Measurements from ENCODE around the gene TERB2.
"Not testable (repeated sequence)": the region's sequence is repeated elsewhere in the genome, so short reads cannot be mapped to it uniquely, and the experiment has no call there.

TERB2 gene, protein sequence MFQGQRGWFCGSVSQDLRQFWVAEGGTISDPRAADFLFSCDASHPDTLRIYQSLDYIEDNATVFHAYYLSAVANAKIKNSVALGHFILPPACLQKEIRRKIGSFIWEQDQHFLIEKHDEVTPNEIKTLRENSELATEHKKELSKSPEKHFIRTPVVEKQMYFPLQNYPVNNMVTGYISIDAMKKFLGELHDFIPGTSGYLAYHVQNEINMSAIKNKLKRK
- 0 to 0.15 (median 0) reads per million in 4 donors for total RNA-seq

DNA sequence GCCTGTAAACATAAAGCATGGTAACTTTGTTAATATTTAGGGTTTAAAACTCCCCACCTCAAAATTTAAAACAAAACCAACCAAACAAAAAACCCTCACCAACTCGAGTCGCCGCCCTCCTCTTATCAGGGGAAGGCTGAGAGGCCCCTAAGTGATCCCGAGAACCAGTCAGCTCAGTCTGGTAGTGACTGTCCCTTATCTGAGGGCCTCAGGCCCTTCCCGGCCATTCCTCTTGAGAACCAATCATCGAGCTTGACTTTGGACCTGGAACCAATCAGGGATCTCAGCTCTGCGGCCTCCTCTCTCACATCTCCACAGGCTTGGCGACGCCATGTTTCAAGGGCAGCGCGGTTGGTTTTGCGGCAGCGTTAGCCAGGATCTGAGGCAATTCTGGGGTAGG is at the start of gene TERB2:
Gene TERB2 (plus strand): TSS at position 300 of the 400 bp plus-strand sequence. CDS start 32 bp downstream, at position 332.
- no peak for DNase-seq

DNA sequence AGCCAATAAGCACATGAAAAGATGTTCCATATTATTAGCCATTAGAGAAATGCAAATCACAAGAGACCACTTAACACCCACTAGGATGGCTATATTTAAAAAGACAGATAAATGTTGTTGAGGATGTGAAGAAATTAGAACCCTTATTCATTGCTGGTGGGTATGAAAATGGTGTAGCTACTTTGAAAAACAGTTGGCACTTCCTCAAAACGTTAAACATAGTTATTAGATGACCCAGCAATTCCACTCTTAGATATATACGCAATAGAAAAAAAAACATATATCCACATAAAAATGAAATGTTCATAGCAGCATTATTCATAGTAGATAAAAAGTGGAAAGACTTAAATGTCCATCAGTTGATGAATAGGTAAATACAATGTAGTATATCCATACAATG is 47.1 kb upstream of the TERB2 start:
- no peak for DNase-seq

DNA sequence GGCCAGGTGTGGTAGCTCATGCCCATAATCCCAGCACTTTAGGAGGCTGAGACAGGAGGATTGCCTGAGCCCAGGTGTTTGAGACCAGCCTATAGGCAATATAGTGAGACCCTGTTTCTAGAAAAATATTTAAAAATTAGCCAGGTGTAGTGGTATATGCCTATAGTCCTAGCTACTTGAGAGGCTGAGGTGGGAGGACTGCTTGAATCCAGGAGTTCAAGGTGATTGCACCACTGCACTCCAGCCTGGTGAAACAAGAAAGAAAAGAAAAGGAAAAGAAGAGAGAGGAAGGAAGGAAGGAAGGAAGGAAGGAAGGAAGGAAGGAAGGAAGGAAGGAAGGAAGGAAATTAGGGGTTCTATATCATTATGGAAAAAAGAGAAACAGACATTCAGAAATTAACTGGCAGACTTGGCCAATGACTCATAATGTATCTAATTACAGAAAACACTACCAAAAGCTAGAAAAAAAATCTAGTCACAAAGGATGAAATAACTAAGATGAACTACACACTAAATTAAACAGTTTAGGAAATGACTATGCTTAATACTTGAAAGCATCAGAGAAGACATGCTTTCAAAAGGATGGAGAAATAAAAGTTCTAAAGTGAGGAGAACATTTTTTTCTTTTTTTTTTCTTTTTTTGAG is 45.4 kb upstream of the TERB2 start:
- peak in 1 of 5 donors; percentile 3 for DNase-seq

DNA sequence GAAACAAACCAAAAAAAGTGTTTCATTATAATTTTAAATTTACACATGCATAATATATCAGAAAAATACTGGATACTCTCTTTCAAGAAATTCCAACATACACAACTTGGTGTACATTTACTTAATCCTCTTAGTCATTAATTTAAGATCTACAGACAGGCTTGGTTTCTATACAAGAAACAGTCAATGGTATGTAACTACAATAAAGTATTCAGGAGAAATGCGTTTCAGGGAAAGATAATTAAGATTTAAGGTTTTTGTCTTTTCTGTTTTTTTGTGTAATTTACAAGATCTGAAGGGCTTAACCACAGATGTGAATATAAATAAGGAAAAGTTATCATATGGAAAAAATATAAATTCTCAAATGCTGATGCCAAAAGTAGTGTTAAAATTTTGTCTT is 44.3 kb upstream of the TERB2 start:
- DNase-seq, result not testable (repeated sequence)

DNA sequence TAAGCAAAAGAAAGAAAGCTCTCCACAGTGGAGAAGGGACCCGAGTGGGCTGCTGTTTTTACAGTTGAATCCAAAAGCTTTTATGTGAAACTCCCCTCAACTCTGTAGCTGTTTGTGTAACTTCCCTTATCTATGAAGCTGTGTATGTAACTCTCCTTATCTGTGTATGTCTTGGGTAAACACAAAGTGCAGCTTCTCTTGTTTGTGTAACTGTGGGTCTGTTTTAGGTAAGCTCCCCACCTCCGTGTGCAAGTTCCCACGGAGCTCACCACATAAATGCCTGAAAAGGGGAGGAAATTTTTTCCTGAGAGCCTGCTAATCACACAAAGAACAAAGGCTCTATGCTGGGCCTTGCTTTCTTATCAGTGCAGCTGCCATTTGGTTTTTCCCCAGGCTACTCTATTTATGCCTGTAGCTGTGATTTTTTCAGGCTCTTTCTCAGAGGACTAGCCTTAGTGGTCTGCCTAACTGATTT is 43.5 kb upstream of the TERB2 start:
- DNase-seq, result not testable (repeated sequence)

DNA sequence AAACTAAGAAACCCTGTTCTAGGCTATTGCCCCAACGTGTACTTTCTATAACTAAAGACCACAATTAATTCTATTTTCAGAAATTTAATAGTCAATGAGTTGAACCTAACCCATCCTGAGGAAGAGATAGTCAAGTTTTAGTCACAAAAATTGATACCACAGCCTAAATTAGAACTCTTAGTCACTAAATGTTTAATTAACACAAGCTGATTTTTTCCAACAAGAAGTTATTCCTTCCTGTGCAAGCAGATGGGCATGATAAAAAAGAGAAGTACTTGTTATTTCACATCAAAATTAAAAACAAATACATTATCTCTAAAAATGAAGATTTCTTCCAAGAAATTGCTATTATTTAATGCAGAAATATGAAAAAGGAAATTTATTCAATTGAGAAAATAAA is 38.4 kb upstream of the TERB2 start:
- no peak for DNase-seq

DNA sequence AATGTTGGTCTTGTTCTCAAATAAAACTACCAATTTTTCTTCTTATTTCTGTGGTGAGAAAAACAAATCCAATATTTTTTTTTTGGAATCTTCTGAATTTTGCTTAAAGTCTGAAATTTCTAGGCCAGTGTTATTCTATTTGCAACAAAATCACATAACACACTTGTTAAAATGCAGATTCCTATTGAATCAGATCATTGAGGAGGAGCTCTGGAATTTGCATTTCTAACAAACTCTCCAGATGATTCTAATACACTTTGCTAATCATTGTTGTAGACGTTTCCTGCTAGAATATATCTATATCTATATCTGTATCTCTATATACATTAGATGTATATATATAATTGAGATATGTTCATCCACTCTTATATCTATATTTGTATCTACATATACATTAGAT is 27.8 kb upstream of the TERB2 start:
- DNase-seq, result not testable (repeated sequence)

DNA sequence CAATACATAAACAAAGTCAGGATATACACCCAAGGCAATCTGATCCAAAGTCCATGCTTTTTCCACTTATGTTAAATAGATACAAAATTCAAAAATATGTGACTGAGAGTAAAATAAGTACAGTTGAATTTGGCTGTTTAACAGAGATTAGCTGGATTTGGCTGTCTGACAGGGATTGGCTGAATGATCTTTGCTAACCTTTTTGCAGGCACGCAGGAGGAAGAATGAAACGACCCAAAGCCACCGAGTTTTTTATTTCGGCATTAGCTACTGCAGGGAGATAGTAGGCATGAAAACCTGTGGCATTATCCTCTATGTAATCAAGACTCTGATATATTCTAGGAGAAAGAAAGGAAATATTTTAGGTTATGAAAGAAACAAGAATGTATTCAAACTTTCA is 26.2 kb upstream of the TERB2 start:
- DNase-seq, result not testable (repeated sequence)

DNA sequence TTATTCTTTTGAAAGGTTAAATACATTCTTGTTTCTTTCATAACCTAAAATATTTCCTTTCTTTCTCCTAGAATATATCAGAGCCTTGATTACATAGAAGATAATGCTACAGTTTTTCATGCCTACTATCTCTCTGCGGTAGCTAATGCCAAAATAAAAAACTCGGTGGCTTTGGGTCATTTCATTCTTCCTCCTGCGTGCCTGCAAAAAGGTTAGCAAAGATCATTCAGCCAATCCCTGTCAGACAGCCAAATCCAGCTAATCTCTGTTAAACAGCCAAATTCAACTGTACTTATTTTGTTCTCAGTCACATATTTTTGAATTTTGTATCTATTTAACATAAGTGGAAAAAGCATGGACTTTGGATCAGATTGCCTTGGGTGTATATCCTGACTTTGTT is 1.8 kb downstream of the TERB2 start:
- DNase-seq, result not testable (repeated sequence)

DNA sequence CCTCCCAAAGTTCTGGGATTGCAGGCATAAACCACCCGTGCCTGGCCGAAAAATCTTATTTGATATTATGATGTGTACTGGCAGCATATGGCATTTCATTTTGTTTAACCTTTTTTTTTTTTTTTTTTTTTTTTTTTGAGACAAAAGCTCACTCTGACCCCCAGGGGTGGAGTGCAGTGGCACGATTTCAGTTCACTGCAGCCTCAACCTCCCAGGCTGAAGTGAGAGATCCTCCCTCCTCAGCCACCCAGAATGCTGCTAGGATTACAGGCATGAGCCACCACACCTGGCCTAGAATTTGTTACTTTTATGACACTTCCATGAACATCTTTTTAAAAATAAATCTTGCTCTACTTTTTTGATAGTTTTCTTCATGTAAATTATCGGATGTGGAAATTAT is 12.0 kb downstream of the TERB2 start:
- no peak for DNase-seq

DNA sequence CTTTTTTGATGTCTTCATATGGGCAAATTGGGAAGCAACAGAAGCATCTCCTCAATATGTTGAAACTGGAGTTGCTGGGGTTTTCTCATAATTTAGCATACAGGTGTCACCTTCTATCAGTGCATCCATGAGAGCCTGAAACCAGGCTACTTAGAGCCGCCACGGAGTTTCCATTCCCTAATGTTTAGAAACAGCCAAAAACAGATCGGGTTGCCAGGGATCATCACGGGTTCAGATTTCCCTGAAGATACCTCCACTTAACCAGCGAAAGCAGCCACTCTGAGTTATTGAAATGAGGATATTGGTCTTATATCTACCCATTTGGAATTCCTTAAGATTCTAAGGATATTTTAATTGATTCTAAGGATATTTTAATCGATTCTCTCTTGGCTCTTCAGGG is 14.5 kb downstream of the TERB2 start:
- no peak for DNase-seq

DNA sequence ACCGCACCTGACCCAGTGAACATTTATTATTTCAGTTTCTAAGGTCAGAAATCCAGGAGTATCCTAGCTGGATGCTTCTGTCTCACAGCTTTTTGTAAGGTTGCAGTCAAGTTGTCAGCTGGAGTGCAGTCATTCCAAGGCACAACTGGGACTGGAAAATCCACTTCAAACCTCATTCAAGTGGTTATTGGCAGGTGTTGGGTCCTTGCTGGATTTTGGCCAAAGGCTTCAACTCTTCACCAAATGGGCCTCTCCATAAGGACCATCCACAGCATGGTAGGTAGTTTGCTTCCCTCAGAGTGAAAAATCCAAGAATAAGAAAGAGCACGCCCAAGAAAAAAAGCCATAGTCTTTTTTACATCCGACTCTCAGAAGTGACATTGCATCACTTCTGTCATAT is 19.7 kb downstream of the TERB2 start:
- DNase-seq, result not testable (repeated sequence)

DNA sequence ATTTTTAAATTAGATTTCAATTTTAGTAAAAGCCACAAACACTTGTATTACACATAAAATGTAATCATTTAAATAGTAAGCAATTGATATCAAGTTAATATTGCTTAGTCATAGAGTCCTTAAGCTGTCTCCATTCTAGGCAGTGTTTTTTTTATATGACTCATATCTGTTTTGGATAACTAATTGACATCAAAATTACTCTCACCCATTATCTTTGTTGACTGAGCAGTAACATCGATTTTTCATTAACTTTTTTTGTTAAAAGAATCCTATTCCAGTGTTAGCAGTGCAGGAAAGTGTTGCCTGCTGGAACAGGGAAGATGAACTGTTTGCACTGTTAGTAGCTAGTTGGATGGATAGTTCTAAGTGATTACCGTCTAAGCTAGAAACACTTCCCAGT is 21.3 kb downstream of the TERB2 start:
- not testable (repeated sequence) for DNase-seq

DNA sequence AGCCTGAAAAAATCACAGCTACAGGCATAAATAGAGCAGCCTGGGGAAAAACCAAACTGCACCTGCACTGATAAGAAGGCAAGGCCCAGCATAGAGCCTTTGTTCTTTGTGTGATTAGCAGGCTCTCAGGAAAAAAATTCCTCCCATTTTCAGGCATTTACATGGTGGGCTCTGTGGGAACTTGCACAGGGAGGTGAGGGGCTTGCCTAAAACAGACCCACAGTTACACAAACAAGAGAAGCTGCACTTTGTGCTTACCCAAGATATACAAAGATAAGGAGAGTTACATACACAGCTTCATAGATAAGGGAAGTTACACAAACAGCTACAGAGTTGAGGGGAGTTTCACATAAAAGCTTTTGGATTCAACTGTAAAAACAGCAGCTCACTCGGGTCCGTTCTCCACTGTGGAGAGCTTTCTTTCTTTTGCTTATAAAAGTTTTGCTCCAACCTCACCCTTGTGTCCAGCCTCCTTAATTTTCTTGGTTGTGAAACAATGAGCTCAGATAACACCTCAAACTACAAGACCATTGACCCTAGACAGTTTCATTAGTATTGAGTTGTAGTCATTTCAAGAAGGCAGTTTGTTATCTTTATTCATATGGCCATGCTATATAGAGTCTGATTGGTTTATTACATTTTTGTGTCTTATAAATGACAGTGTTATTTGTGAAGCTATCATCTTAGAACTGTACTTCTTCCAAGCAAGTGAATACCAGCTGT is 23.3 kb downstream of the TERB2 start:
- not testable (repeated sequence) for DNase-seq

DNA sequence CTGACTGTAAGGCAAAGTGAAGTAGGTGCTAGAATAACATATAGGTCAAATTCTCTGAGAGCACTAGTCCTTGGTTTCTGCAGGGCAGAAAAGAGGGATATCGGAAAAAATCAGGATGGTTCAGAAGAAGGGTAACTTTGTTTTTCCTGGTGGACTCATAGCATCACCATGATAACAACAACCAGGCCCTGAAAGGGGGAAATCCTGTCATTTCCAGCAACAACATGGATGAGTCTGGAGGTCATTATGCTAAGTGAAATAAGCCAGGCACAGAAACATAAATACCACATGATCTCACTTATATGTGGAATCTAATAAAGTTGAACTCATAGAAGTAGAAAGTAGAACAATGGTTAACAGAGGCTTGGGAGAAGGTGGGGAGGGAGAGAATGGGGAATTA is 27.7 kb downstream of the TERB2 start:
- DNase-seq, result not testable (repeated sequence)

DNA sequence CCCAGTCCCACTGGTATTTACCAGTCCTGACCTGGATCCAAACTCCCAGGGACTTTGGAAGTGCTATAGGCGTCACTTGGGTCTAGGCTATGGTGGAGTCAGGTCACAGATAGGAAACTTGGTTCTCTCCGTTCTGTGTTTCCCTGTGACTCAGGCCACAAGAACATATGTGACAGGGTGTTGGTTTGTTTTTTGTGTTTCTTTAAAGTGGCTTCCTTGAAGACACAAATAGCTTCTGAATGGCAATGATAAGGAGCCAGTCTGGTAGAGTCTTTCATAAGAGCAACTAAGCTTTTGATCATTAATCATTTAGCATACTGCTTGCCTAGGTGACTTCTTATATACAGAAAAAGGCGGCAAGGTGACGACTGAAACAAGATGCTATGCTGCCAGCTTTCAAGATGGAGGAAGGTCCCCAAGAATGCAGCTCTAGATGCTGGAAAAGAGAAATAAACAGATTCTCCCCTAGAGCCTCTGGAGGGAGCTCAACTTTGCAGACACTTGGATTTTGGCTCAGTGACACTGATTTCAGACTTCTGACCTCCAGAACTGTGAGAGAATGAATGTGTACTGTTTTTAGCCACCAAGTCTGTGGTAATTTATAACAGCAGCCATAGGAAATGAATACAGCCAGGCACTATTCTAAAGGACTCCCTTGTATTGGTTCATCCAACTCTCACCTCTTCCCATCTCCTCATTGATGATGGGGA is 30.0 kb downstream of the TERB2 start:
- DNase-seq, result not testable (repeated sequence)

DNA sequence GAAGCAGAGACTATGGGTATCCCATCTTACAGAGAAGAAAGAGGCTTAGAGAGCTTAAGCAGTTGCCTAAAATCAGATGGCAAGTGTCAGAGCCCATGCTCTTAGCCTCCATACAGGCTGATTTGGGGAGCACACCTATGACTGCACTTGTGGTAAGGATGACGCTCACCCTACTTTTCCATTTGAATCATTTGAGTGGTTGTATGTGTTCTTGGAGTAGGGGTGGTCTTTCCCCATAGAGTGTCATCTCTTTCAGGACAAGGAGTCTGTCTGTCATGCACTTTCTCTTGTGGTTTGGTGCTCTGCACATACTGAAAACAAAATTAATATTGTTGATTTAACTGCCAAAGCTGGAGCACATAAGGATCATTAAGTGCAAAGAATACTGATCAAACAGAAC is 31.2 kb downstream of the TERB2 start:
- not testable (repeated sequence) for DNase-seq

DNA sequence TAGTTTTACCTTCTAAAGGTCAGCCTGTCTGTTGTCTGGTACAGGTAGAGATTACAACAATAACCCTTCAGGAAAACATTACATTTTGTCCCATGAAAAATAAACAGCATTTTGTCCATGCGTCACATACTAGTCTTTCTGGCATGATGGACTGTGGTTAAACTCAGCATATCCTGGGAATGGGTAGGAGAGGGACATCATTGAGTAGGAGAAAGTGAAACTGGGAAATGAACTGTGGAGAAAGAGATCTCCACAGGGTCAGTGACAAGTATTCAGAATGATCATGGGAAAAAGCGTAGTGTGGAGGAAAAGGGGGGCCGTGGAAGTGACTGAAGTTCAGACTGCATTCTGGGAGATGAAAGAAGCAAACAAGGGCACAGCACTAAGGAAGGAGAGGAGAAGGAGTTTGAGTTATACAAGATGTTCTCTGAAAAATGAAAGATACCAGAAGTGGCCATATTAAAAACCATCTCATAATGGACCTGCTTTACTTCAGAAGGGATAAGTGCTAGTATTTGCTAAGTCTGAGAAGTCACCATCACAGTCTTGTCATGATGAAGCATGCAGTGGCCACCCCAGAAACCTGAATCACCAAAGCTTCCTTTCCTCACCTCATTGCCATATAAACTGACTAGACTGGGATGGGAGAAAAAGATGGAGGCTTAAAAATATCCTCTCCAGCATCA is 31.8 kb downstream of the TERB2 start:
- not testable (repeated sequence) for DNase-seq

DNA sequence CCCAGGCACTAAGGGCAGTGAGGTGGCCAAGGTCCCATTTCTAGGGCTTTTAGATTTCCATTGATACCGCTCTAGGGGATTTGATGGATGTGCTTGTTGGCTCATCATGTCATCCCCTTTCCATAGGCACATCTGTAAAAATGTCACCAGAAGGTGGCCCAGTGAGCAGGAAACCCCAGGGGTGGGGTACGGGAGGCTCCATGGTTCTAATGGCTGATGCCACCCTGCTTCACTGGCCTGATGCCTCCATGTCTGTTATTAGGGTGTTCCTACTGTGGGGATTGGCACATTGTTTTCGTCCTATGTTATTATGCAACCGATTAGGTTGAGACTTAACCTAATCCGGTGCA is 32.4 kb downstream of the TERB2 start:
- not testable (repeated sequence) for DNase-seq

DNA sequence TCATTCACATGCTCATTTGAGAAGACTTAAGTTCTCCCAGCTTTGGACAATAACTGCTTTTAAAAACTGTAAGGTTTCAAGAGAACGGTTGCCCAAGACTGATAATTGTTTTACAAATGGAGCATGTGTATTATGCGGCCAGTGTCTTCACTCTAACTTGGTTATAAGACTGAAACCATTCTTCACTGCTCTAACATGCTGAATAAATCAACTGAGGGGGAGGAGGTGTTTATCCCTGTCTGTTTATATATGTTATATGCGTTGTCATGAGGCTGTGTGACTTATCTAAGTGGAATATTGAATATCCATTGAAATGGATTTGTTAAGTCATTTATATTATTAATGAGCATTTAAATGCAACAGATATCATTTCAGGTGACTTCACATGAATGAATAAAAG is 41.1 kb downstream of the TERB2 start:
- not testable (repeated sequence) for DNase-seq

DNA sequence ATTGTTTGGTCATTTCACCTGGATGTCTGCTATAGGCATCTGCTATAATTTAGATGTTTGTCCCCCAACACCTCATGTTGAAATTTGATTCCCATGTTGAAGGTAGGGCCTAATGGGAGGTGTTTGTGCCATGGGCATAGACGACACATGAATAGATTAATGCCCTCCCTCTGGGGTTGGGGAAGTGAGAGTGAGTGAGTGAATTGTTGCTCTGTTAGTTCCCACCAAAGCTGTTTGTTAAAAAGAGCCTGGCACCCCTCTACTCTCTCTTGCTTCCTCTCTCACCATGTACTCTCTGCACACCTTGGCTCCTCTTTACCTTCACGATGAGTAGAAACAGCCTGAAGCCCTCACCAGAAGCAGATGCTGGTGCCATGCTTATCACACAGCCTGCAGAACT is 42.6 kb downstream of the TERB2 start:
- DNase-seq, result no peak

DNA sequence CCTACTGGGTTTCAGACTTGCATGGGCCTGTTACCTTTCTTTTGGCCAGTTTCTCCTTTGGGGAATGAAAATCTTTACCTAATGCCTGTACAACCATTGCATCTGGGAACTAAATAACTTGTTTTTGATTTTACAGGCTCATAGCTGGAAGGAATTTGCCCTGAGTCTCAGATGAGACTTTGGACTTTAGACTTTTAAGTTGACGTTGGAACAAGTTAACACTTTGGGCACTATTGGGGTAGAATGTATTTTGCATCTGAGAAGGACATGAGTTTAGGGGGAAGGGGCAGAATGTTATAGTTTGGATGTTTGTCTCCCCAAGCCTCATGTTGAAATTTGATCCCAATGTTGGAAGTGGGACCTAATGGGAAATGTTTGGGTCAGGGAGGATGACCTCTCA is 44.7 kb downstream of the TERB2 start:
- DNase-seq, result not testable (repeated sequence)

All from T-helper 1 cell (primary cell).